ENCODE data around the gene LRRFIP1.
"Not testable (repeated sequence)": the region's sequence is repeated elsewhere in the genome, so short reads cannot be mapped to it uniquely, and the experiment has no call there.

DNA sequence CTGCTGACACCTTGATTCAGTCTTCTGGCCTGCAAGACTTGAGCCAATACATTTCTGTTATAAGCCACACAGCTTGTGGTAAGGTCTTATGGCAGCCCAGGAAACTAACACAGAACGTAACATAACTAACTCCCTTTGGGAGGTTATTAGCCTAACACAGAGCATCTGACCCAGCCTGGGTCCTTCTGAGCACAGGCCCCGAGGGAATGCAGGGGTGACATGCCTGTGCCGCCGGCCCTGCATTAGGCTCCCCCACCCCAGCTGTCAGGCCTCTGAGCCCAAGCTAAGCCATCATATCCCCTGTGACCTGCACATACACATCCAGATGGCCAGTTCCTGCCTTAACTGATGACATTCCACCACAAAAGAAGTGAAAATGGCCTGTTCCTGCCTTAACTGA lies 20.9 kb upstream of the LRRFIP1 start:
- TF ChIP-seq POLR2A (IDR thresholded peaks at IDR 0.05; ENCODE audit: low read depth, low read length); POLR2AphosphoS5 (IDR thresholded peaks at IDR 0.05; ENCODE audit: low read depth, low read length); SPI1 (IDR thresholded peaks at IDR 0.05; ENCODE audit: low read depth, low read length); TAF1 (IDR thresholded peaks at IDR 0.05; ENCODE audit: low read depth, low read length); PAX5 (IDR thresholded peaks at IDR 0.05; ENCODE audit: insufficient read depth, low read length, severe bottlenecking): not testable (repeated sequence)
